HepG2 (cell line): Measurements from ENCODE around the gene PLCZ1. TPM values are rescaled to one million over a fixed set of nuclear protein-coding genes. Genes with fewer than 3 reads are reported as not detected.

Experiments
- ATAC-seq: fragments of 200-7000 bp; cut with Tn5 transposase; 3 replicates; pipeline ENCODE4 v1.9.1; 2020; ENCODE audit warnings: mild to moderate bottlenecking, moderate library complexity
- BruUV-seq: library from RNA; stranded (reverse); fragments of 400-500 nt; replicated peaks from 2 replicates; lab custom pipeline; 2021; lab: Mats Ljungman, UMichigan
- CTCF ChIA-PET: fragments of 300-600 bp; formaldehyde crosslinking; extraction: SDS; loops from one replicate; lab custom pipeline; 2021; ENCODE audit warnings: low total read pairs, inconsistent platforms, low intra/inter-chr PET ratio; lab: Yijun Ruan, JAX
- POLR2A ChIA-PET: fragments of 350-600 bp; sonication (Branson Sonifier 250); formaldehyde crosslinking; loops from one replicate; lab custom pipeline; 2020; ENCODE audit warnings: antibody characterized with exemption, inconsistent platforms; lab: Yijun Ruan, JAX
- DNase-seq: peaks from one replicate; pipeline ENCODE4 v3.0.0-alpha.2; 2015; ENCODE audit warnings: low spot score
- FAIRE-seq: peaks from 3 replicates; lab custom pipeline; 2011; peaks lifted over from hg19 to GRCh38; lab: Jason Lieb, UNC
- H2AFZ ChIP-seq: one replicate; pipeline ENCODE4 v1.6.1; 2011; ENCODE audit warnings: low read length, inconsistent platforms
- H3K27ac ChIP-seq: fragments of 300-600 bp; 3 replicates; pipeline ENCODE4 v1.8.0; 2011; ENCODE audit warnings: mixed run types, mild to moderate bottlenecking, mixed read lengths, low read length, inconsistent platforms; ENCODE audit not compliant: insufficient read depth; ENCODE audit errors: extremely low read length
- H3K27me3 ChIP-seq, 2 experiments: fragments of 200-600 bp in 1 of 2; 2 replicates in 1 of 2; 3 replicates in 1 of 2; pipeline versions ENCODE4 v1.6.0 to v1.8.0; 2011; ENCODE audit warnings: low read length in 2 of 2, mild to moderate bottlenecking in 2 of 2, moderate library complexity in 2 of 2, inconsistent platforms in 1 of 2; ENCODE audit not compliant: insufficient read depth in 2 of 2, control insufficient read depth in 1 of 2
- H3K36me3 ChIP-seq, 2 experiments: fragments of 200-600 bp in 1 of 2; replicated peaks in 1 of 2; 2 replicates in 1 of 2; 3 replicates in 1 of 2; pipeline versions ENCODE4 v1.5.1 to v1.8.0; 2011; ENCODE audit warnings: low read length in 2 of 2, inconsistent platforms in 1 of 2; ENCODE audit not compliant: insufficient read depth in 2 of 2, control insufficient read depth in 1 of 2
- H3K4me1 ChIP-seq: 2 replicates; pipeline ENCODE4 v1.5.1; 2012; ENCODE audit warnings: low read length, inconsistent platforms; ENCODE audit not compliant: insufficient read depth
- H3K4me2 ChIP-seq: 2 replicates; pipeline ENCODE4 v1.6.0; 2011; ENCODE audit warnings: low read depth, low read length, inconsistent platforms
- H3K4me3 ChIP-seq, 3 experiments: fragments of 200-600 bp in 1 of 3; sonication (generic), shearing (Covaris generic) in 1 of 3; replicated peaks in 1 of 3; 2 replicates each; pipeline ENCODE4 v1.5.1; 2011 to 2016; ENCODE audit warnings: low read length in 3 of 3, inconsistent platforms in 2 of 3, low read depth in 2 of 3, mild to moderate bottlenecking in 2 of 3, control low read depth in 1 of 3, mixed read lengths in 1 of 3; ENCODE audit not compliant: insufficient read depth in 1 of 3
- H3K79me2 ChIP-seq: one replicate; pipeline ENCODE4 v1.6.1; 2011; ENCODE audit warnings: low read length, inconsistent platforms; ENCODE audit not compliant: insufficient read depth
- H3K9ac ChIP-seq: 2 replicates; pipeline ENCODE4 v1.6.0; 2011; ENCODE audit warnings: mild to moderate bottlenecking, low read depth, low read length, inconsistent platforms; ENCODE audit not compliant: insufficient read depth
- H3K9me3 ChIP-seq: 2 replicates; pipeline ENCODE4 v1.5.1; 2012; ENCODE audit warnings: mild to moderate bottlenecking, low read length
- H4K20me1 ChIP-seq: 2 replicates; pipeline ENCODE4 v1.6.0; 2011; ENCODE audit warnings: inconsistent platforms, mild to moderate bottlenecking, low read length, moderate library complexity; ENCODE audit not compliant: insufficient read depth
- ARNTL ChIP-seq: sonication (generic); formaldehyde crosslinking; IDR thresholded peaks from 2 replicates; pipeline ENCODE4 v1.4.0; 2020; ENCODE audit warnings: mild to moderate bottlenecking, missing genetic modification reagents
- CREM ChIP-seq, 2 experiments: sonication (generic) in 1 of 2; formaldehyde crosslinking in 1 of 2; IDR thresholded peaks; 2 replicates each; pipeline versions ENCODE4 v1.4.0 to v1.6.1; 2016 to 2020; ENCODE audit warnings: antibody characterized with exemption in 1 of 2, mild to moderate bottlenecking in 1 of 2, missing genetic modification reagents in 1 of 2
- DR1 ChIP-seq: sonication (generic); formaldehyde crosslinking; IDR thresholded peaks from 2 replicates; pipeline ENCODE4 v1.8.0; 2021; ENCODE audit warnings: mild to moderate bottlenecking, missing genetic modification reagents, inconsistent platforms
- JUNB ChIP-seq: sonication (generic); formaldehyde crosslinking; IDR thresholded peaks from 2 replicates; pipeline ENCODE4 v1.8.0; 2022; ENCODE audit warnings: missing genetic modification reagents, mild to moderate bottlenecking, borderline replicate concordance
- MAFF ChIP-seq: IDR thresholded peaks from 2 replicates; pipeline ENCODE4 v1.6.1; 2011; ENCODE audit warnings: low read depth, low read length, improper control_type of control experiment
- MBD4 ChIP-seq: IDR thresholded peaks from 2 replicates; pipeline ENCODE4 v1.6.1; 2012; ENCODE audit warnings: low read length, inconsistent platforms, borderline replicate concordance
- NKX3-1 ChIP-seq: sonication (generic); formaldehyde crosslinking; IDR thresholded peaks from 2 replicates; pipeline ENCODE4 v1.5.0; 2020; ENCODE audit warnings: missing genetic modification reagents
- PATZ1 ChIP-seq: sonication (generic); formaldehyde crosslinking; IDR thresholded peaks from 2 replicates; pipeline ENCODE4 v1.4.0; 2020; ENCODE audit warnings: missing genetic modification reagents
- PHF20 ChIP-seq: sonication (generic); formaldehyde crosslinking; IDR thresholded peaks from 2 replicates; pipeline ENCODE4 v1.5.0; 2020; ENCODE audit warnings: mild to moderate bottlenecking, missing genetic modification reagents
- SUZ12 ChIP-seq: fragments of 150-350 bp; IDR thresholded peaks from 2 replicates; pipeline ENCODE4 v1.6.1; 2014; ENCODE audit warnings: low read depth, low read length
- TGIF2 ChIP-seq: IDR thresholded peaks from 2 replicates; pipeline ENCODE4 v1.6.1; 2016; ENCODE audit warnings: control low read depth, missing compliant biosample characterization
- ZBTB34 ChIP-seq: sonication (generic); formaldehyde crosslinking; IDR thresholded peaks from 2 replicates; pipeline ENCODE4 v1.8.0; 2022; ENCODE audit warnings: mild to moderate bottlenecking, missing genetic modification reagents
- ZFP1 ChIP-seq: IDR thresholded peaks from 2 replicates; pipeline ENCODE4 v1.6.1; 2016
- ZFP36L1 ChIP-seq: sonication (generic); formaldehyde crosslinking; IDR thresholded peaks from 2 replicates; pipeline ENCODE4 v1.8.0; 2022; ENCODE audit warnings: mild to moderate bottlenecking, missing genetic modification reagents, moderate library complexity
- ZNF609 ChIP-seq: sonication (generic); formaldehyde crosslinking; IDR thresholded peaks from 2 replicates; pipeline ENCODE4 v1.4.0; 2020; ENCODE audit warnings: mild to moderate bottlenecking, missing genetic modification reagents, borderline replicate concordance
- ZNF616 ChIP-seq: sonication (generic); formaldehyde crosslinking; IDR thresholded peaks from 2 replicates; pipeline ENCODE4 v1.5.0; 2020; ENCODE audit warnings: low read depth, mild to moderate bottlenecking, missing genetic modification reagents
- ZNF652 ChIP-seq: IDR thresholded peaks from 2 replicates; pipeline ENCODE4 v1.6.1; 2016; ENCODE audit warnings: low read depth, borderline replicate concordance
- WGBS: methylation state at CpG from one replicate; pipeline ENCODE4 v1.1.6; 2017; ENCODE audit warnings: low lambda C conversion rate; 5-methylcytosine and 5-hydroxymethylcytosine counted together
- in situ Hi-C: cut with HindIII; loops from 2 replicates; pipeline ENCODE4 v1.10.0; 2017; ENCODE audit warnings: low pct_unique_long_range_greater_than_20kb; ENCODE audit not compliant: extremely low pct_ligation_motif_present
- intact Hi-C: fragments of 100-400 bp; cut with micrococcal nuclease; formaldehyde crosslinking; loops from one replicate; pipeline ENCODE4 v1.10.0; 2022; ENCODE audit not compliant: unreplicated experiment
- polyA plus RNA-seq, 8 experiments: library from polyadenylated mRNA; depleted of rRNA in 3 of 8; stranded (reverse) in 7 of 8; unstranded in 1 of 8; fragments of >200 nt; fragmentation: Illumina TruSeq in 4 of 8; extraction: Trizol in 4 of 8; gene quantifications; 2 replicates each; pipeline versions ENCODE4 v1.2.1 to v1.2.3, GENCODE V29; 2011 to 2016; ENCODE audit warnings: low read depth in 4 of 8, missing spikeins in 1 of 8, mixed read lengths in 1 of 8; ENCODE audit not compliant: insufficient read depth in 1 of 8
- total RNA-seq, 5 experiments: library from RNA; depleted of rRNA; stranded (reverse); fragments of >200 nt; fragmentation: Illumina TruSeq; extraction: Trizol; gene quantifications; 2 replicates each; pipeline ENCODE4 v1.2.3, GENCODE V29; 2016; ENCODE audit warnings: low read depth in 1 of 5

PLCZ1 gene
- total and polyA plus RNA-seq, 2 of the 13 experiments (the other 11 are each of a cell fraction or from before 2014, with no cell fraction given): not detected

- TF ChIP-seq JUNB (CRISPR knock-in tag): no peak
These were observed 93.2 kb downstream of the PLCZ1 start (continued) for GRCh38 chr12:18644564-18644963.

- Histone ChIP-seq H4K20me1 (no peaks in the 10 kb centered on the region), H3K4me3 (no peak overlapping the region), H2AFZ (no peak overlapping the region), H3K27me3 (no peaks in the 10 kb centered on the region), H3K4me2 (no peak overlapping the region), H3K4me1 (no peaks in the 10 kb centered on the region), H3K79me2 (no peaks in the 10 kb centered on the region), H3K36me3 (no peaks in the 10 kb centered on the region), H3K9ac (no peak overlapping the region), H3K9me3 (no peaks in the 10 kb centered on the region), H3K27ac (no peak overlapping the region)
- in situ Hi-C loops (no loop called here), intact Hi-C loops (no loop called here)
- no peak for DNase-seq
- ATAC-seq: no peak
- ChIA-PET POLR2A (no interaction called here), CTCF (no interaction called here)
- BruUV-seq: no TSS peak
- WGBS: 17% methylated on average over 5 of the region's 5 CpGs
- FAIRE-seq: no peak
- TF ChIP-seq ZFP1 (no peak), MBD4 (no peak), CREM (IDR thresholded peaks at IDR 0.05) (no peak), CREM (CRISPR knock-in tag; IDR thresholded peaks at IDR 0.05) (no peak), PHF20 (CRISPR knock-in tag) (no peak), ZNF616 (CRISPR knock-in tag) (no peak), ZBTB34 (CRISPR knock-in tag) (no peak), PATZ1 (no peak), MAFF (no peak), ZNF609 (CRISPR knock-in tag) (no peak), ZFP36L1 (CRISPR knock-in tag) (no peak), NKX3-1 (no peak), TGIF2 (no peak), SUZ12 (no peak), DR1 (CRISPR knock-in tag) (no peak), ZNF652 (CRISPR knock-in tag) (no peak), ARNTL (no peak)
These were observed 94.1 kb downstream of the PLCZ1 start for GRCh38 chr12:18643681-18644080.
